Ecto neural progenitor cell (in vitro differentiated cells): Measurements from ENCODE around the gene CD164L2.

Experiments used
- DNase-seq: peaks from one replicate; pipeline ENCODE4 v3.0.0-alpha.2; 2018; ENCODE audit warnings: low spot score

Gene CD164L2

DNA sequence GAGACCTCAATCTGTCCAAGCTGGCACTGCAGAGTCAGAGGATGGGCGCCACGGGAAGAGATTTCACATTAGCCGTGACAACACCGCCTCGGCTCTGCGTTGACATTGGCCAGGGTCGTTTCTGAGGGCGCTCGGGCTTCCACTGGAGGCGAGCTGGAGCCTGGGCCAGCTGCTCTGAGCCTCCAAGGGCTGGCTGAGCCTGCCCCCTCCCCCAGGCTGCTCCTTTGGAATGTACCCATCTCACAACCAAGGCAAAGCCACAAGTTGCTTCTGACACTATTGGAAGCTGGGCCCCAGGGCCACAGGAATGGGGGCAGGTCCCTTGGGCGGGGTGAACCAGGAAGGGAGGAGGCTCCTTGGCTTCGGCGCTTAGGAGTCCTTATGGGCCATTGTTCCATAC is 21.9 kb upstream of the CD164L2 start:
- DNase-seq: peak; percentile 70

DNA sequence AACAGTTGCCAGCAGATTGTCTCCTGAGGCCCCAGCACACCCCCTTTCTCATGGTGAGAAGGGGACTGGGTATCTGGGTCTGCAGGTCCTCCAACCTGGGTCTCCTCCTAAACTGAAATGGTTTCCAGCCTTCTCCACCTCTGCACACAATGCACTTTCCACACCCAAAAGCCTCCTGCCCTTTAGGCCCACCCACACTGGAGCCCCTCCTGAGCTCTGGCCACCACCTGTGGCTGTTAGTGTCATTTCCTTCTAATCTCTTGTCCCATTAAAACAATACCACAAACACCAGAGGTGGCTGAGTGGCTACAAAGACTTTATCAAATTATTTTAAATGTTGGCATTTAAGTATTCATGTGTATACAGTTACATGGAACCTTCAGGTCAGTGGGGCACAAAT is 20.8 kb upstream of the CD164L2 start:
- DNase-seq: no peak

DNA sequence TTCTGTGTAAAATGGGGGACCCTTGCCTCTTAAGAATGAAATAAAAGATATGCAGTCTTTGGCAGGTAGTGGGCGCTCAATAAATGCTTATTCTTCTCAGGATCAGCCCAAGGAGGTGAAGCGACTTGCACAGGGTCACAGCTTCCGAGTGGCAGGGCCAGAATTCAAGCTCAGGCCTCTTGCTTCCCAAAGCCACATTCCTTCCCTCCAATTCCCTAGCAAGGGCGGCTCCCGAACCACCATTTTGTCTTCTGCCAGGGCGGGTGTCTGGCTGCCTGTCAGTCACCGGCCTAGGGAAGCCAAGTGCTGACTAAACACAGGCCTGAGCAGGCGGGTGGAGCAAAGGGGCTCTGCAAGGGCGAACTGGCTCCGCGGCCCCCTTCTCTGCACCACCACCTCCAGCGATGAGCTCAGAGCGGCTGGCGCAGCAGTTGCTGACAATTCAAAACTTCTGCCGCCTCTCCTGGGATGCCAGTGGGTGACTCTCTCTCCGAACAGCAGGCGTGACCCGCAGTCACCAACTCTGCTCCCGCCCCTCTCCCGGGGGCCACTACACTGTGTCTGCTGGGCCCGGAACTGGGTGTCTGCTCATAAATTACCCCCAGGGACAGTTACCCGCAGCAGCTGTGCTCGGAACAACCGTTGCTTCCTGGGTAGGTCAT is 20.1 kb upstream of the CD164L2 start:
- DNase-seq: peak; percentile 58

DNA sequence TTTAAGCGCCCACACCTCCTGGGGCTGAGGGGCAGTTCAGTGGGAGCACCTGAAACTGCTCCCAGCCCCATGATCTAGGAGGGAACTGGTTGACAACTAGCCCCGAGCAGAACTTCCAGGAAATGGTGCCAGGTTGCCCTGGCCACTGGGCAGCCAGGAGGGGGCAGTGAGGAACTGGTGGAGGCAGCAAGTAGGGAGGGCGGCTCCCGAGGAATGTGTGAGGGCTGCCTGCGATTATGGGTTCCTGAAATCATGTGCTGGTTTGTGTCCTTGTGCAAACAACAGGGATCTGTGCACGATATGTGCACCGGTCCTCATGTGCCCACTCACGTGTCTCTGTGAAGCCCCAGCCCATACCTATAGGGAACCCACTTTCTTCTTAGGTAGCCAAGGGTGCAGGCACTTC is 19.2 kb upstream of the CD164L2 start:
- DNase-seq: peak; percentile 59

DNA sequence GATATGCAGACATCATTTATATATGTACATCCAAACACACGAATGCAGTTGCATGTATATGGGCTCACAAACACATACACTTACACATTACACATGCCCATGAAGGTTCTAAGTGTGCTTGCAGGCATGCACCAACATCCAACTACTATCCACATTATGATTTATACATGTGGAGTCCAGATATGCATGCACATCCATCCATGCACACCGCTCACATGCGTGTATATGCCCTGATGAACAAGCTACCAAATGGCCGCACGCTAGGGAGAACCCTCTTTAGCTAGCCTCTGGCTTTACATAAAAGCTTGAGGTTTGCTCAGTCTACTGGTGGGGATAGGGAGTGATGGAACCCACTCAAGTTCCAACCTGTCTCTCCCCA is 17.8 kb upstream of the CD164L2 start:
- no peak for DNase-seq

DNA sequence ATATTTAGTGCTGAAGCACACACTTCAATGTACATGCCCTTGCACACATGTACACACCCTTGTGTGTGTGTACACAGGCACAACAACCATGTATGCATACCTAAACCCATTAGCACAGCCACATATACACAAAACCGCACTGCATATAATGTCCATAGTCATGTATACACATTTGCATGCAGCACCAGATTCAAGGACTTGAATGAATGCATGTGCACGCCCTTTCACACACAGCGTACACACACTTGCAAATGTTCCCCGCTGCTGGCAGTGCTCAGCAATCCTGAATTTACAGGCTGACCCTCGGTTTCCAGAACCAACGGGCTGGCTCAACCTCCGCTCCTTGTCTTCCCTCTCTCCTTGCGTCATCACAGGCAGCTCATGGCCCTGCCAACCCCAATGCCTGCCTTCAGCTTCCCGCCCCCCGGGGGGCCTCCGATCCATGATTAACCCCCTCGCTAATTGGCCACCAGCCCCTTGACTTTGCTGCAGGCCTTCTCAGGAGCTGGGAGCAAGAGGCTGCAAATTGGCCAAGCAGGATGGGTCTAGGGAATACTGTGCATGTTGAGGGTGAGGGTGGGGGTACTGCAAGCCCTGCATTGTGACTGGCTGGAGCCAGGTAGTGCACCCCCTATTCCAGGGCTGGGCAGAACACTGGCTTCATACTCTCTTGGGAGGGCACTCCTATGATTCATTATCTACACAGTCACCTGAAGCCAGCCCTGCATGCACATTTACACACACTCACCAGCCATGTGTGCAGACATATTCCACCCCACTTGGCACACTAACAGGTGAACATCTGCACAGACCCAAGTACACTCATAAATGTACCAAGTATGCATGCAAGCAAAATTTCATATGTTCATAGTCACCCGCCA is 17.2 kb upstream of the CD164L2 start:
- no peak for DNase-seq

DNA sequence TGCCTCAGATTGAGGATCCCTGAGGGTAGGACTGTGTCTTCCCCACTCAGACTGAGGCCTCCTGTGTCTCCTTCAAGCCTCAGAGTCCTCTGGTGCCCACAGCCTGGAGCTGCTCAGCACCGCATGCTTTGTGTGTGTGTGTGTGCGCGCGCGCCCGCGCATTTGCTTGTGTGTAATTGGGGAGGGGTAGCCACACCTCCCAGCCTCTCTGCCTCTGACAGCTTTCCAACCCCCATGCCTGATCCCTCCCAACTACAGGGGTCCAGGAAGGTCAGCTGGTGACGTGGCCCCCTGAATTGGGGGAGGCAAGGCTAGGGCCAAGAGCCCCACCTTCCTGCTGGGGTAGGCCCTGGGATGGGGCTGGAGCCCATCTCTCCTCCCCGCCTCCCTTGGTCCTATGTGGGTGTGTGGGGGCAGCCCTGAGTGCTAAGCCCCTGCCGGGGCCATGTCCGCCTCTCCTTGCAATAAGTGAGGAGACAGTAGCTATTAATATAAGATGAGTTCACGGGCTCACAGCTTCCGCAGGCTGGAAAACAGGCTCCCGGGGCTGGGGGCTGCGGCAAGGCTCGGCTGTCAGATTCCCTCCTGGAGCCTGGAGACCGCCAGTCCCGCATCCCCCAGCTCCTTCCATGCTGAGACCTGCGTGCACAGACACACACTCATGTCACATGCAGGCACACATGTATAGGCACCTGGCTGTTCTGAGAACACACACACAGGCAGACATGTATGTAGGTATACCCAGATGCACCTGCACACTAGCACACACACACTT is 16.3 kb upstream of the CD164L2 start:
- no peak for DNase-seq

DNA sequence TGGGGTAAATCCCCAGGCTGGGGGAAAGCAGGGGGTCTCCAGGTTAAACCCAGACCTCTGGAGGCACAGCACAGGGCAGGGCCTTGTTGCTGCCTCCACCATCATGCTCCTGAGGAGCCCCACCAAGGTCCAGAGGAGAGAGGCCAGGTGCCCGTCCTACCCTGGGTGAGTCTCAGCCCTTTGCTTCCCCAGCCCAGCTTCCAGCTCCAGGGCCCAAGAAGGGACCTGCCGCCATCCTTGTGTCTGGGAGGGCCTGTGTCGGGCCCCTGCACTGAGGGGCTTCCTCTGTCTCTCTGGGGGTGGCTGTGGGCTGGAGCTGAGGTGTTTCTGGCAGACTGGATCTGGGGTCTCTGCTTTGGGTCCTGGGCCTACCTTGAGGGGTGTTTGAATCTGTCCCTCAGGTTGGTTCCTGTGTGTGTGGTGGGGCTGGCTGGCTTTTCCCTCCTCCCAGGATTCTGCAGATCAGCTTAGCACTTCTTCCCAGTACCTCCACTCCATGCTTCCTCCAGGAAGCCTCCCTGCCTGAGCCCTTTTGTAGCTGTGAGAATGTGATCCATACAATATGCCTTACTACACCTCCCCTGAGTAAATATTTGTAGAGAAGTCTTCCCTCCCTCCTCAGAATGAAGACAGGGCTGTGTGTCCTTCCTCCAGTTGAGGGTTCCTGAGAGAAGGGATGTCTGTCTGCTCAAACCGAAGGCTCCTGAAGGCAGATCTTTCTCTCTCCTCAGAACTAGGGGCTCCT is 15.4 kb upstream of the CD164L2 start:
- no peak for DNase-seq

DNA sequence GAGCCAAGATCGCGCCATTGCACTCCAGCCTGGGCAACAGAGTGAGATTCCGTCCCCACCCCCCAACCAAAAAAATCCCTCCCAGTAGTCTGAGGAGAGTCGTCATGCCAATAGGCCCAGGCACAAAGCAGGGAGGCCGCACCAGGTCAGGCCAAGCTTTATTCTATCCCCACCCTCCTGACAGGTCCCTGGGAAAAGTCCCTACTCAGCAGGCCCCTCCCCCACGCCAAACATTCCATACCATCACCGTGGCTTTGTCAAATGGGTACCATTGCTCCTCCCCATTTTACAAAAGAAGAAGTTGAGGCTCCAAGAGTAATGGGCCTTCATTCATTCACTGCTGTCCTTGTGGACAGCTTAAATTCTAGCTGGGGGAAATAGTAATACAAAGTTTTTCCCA is 14.6 kb upstream of the CD164L2 start:
- no peak for DNase-seq

DNA sequence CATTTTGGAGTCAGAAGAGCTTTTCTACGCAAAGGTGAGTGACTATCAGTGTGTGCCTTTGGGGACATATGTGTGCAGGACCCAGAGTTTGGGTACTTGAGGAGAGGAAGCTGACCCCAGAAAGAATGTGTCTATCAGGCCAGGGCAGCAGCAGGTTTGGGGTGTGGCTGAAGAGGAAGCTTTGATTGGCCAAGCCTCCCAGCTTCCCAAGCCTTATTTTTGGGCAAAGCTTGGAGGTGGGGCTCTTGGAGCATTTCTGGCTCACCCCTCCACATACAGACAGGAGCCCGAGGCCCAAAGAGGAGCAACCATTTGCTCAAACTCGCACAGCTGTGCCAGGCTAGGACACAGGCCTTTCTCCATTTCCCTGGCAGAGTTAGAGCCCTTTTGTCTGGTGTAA is 14.0 kb upstream of the CD164L2 start:
- DNase-seq: no peak

DNA sequence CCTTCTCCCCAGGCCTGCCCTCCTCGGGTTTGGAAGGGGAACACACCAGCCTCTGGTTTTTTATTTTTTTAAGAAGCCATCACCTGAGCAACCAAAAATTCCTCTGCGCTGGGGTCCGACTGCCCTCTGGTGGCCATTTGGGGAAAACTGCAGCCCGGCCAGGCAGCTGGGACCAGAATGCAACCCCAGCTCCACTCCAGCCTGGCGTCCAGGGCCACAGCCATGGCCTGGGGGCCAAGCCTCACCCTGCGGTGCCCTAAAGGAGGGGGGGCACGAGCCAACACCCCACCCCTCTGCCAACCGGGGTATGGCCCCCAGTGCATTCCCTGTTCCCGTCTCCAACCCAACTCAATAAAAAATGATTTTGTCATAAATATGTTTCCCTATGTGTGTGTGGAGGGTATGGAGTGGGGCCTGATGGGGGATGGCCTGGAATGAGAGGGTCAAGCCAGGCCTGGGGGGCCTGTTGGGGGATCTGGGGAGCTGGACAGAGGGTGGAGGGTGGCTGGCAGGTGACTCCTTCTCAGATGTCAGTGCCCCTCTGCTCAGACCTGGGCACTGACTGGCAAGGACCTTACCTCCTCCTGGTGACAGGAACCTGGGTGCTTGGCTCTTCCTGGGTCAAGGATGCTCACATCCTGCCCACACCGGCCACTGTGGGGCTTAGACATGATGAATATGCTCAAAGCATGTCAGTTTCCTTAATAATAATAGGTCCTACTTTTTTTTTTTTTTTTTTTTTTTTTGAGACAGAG is 12.5 kb upstream of the CD164L2 start:
- peak; percentile 89 for DNase-seq

DNA sequence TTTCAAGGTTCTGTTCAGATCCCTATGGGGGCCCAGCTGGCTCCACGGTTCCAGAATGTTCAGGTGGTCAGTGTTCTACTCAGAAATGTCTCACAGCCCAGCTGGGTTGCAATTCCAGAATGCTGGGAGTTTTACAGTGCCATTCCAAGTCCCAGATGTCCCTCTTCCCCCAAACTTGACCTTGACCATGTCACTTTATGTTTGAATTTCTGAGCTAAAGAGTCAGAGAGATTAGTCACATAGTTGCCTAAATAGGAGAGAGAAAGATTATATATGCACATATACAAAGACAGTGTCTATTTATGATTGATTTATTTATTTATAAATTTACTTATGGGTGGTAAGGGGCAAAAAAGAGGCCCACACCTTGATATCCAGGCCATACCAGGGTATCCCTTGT is 11.8 kb upstream of the CD164L2 start:
- no peak for DNase-seq

DNA sequence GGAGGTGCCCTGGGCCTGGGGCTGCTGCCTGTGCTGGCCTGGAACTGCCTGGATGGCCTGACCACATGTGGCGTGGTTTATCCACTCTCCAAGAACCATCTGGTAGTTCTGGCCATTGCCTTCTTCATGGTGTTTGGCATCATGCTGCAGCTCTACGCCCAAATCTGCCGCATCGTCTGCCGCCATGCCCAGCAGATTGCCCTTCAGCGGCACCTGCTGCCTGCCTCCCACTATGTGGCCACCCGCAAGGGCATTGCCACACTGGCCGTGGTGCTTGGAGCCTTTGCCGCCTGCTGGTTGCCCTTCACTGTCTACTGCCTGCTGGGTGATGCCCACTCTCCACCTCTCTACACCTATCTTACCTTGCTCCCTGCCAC is 11.1 kb upstream of the CD164L2 start:
- DNase-seq: no peak

DNA sequence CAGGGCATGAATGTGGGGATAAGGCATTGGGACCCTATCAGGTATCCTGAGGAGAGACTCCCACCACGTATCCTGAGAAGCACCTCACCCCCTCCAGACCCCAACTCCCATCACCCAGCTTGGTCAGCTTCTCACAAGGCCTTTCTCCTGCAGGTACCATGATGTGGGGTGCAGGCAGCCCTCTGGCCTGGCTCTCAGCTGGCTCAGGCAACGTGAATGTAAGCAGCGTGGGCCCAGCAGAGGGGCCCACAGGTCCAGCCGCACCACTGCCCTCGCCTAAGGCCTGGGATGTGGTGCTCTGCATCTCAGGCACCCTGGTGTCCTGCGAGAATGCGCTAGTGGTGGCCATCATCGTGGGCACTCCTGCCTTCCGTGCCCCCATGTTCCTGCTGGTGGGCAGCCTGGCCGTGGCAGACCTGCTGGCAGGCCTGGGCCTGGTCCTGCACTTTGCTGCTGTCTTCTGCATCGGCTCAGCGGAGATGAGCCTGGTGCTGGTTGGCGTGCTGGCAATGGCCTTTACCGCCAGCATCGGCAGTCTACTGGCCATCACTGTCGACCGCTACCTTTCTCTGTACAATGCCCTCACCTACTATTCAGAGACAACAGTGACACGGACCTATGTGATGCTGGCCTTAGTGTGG is 10.6 kb upstream of the CD164L2 start:
- DNase-seq: no peak

DNA sequence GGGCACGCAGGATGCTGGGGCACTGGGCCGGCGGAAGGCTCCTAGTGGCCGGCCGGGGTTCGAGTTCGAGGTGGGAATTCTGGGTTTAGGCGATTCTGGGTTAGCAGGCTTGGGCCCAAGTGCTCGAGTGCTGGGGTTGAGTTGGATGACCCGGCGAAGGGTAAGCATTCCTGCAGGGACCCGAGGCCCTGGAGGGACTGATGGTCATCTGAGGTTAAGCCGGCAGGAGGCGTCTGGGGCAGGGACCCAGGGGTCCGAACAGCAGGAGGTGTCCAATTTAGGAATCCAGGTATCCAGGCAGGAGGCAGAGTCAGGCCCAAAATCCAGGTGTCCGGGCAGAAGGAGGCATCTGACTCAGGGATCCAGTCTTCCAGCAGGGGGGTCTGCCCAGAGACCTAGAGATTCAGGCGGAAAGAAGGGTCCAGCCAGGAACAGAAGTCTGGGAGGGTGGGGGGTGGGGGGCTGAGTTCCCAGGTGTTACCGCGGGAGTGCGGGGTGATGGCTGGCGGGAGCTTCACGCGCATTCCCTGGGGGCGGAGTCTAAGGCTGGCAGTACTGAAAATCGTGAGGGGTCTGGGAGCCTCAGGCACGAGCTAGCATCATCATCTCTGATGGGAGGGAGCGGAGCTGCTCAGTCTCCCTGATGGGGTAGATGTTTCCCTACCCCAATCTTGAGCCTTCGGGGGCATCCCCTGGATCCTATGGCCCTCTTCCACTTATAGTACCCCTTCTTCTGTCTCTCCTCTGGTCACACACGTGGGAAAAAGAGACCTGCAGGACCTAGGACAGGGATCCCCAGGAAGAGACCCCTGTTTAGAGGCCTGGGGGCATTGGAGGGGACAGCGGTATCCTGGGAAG is 9.9 kb upstream of the CD164L2 start:
- peak; percentile 57 for DNase-seq

DNA sequence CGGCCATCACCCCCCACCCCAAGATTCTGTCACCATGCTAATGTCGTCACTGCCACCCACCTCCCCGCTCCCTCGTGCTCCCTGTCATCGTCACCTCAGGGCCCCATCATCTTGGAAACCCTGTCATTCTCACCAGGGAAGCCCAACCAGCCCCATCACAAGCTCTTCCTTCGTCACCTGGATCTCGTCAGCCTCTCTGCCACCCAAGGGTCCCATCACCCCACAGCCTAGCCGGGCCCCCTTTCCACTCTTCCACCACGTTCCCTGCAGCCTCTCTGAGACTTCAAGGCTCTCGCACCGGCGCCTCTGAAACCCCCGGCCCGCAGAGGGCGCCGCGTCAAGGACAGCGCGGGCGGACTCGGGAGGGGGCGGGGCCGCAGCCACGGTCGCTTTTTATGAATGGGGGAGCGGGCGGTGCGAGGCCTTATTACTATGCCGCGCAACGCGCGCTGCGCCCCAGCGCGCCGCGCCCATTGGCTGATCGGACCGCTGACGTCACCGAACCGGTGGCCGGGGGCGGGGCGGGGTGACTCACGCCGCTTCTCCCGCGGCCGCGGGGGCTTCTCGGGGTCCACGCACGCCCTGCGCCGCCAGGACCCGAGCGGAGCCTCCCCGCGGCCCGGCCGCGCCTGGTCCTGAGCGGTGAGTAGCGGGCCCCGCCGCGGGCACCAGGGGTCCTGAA is 9.1 kb upstream of the CD164L2 start, which contains the start of gene GPR3:
Gene GPR3, plus strand, starts transcription at position 527 of the 682 bp plus-strand sequence. CDS start 1,177 bp downstream, outside the sequence.
- DNase-seq: peak; percentile 94

DNA sequence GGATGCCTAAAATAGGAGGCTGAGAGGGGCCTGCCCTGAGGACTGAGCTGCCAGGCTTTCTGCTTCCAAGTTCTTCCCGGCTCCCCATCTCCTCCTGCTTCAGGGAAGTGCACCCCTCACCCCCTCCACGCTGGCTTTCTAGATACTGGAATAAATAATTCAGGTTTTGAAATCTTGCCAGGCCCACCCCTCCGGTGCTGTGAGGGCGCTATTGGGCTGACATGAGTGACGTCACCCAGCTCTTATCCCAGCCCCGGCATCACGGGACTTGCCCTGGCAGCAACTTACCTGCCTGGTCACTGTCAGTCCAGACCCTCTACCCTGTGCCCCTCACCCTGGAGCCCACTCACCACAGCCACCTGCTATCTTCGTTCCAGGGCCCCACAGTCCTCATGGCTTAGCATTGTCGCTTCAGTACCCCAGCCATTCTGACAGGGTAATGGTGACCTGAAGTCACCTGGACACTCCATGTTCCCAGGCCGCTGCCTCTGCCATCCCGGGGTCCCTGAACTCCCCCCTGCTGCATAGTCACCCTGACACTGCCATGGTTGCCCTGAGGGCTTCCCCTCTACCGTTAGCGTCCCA is 8.5 kb upstream of the CD164L2 start:
- peak; percentile 67 for DNase-seq

DNA sequence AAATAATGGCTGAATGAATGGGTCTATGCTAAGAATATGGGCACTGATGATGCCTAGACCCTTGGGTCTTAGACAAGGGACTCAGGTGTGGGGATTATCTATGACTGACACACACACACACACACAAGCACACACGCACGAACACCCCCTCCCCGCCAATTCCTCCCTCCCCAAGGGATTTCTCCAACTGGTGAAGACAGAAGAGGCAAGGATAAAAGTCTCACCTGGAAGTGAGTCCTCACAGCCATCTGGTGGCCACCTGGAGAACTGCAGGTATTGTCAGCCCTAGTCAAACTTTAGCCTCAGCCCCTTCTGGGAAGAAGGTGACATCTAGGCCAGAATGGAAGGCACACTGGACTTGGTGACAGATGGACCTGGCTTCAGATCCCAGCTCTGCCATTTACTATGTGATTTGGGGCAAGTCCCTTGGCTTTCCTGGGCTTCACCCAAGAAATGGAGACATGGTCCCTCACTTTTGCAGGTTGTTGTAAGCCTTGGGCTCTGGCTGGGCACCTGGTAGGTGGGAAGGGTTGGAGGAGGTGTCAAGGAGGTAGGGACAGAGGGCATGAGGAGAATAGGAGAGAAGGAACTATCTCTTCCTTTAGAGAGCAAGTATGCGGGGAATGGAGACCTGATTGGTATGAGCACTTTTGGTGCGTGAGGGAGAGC is 5.3 kb upstream of the CD164L2 start:
- DNase-seq: peak; percentile 70
